GM03348 (cell line): ENCODE measurements around the gene FANCB.

Experiments
- DNase-seq: peaks from one replicate; pipeline ENCODE4 v3.0.0; 2012; ENCODE audit warnings: low spot score

FANCB gene

GRCh38 chrX:14872851-14873675 is at the start of gene FANCB, which contains the start of gene MOSPD2:
FANCB (minus strand) TSS chrX:14873069; CDS start chrX:14865510, 7,559 bp downstream.
MOSPD2 (plus strand) TSS chrX:14873421; CDS start chrX:14873529, 108 bp downstream.
- peak; percentile 94 for DNase-seq

- DNase-seq, result peak; percentile 64
Measured at GRCh38 chrX:14922437-14922836, 49.6 kb upstream of the FANCB start.

- peak; percentile 30 for DNase-seq
Measured at GRCh38 chrX:14920196-14920595, 47.3 kb upstream of the FANCB start.

GRCh38 chrX:14919407-14919806 is 46.5 kb upstream of the FANCB start:
- no peak for DNase-seq

GRCh38 chrX:14916017-14916674 is 43.3 kb upstream of the FANCB start:
- peak; percentile 7 for DNase-seq

GRCh38 chrX:14915596-14915995 is 42.7 kb upstream of the FANCB start:
- no peak for DNase-seq

- DNase-seq, result no peak
Measured at GRCh38 chrX:14913241-14913640, 40.4 kb upstream of the FANCB start.

- no peak for DNase-seq
Measured at GRCh38 chrX:14903891-14904290, 31.0 kb upstream of the FANCB start.

- DNase-seq, result no peak
Measured at GRCh38 chrX:14902537-14902936, 29.7 kb upstream of the FANCB start.

- peak; percentile 11 for DNase-seq
Measured at GRCh38 chrX:14899607-14900006, 26.7 kb upstream of the FANCB start.

GRCh38 chrX:14897042-14897441 is 24.2 kb upstream of the FANCB start:
- no peak for DNase-seq

- DNase-seq, result no peak
Measured at GRCh38 chrX:14896273-14896672, 23.4 kb upstream of the FANCB start.

- no peak for DNase-seq
Measured at GRCh38 chrX:14886252-14886651, 13.4 kb upstream of the FANCB start.

GRCh38 chrX:14884714-14885113 is 11.8 kb upstream of the FANCB start:
- DNase-seq, result no peak

GRCh38 chrX:14883826-14884225 is 11.0 kb upstream of the FANCB start:
- DNase-seq, result no peak

- DNase-seq, result no peak
Measured at GRCh38 chrX:14875624-14876023, 2.8 kb upstream of the FANCB start.

- no peak for DNase-seq
Measured at GRCh38 chrX:14873676-14874049, 794 bp upstream of the FANCB start.

- DNase-seq, result no peak
Measured at GRCh38 chrX:14872355-14872754, 514 bp downstream of the FANCB start.

- DNase-seq, result no peak
Measured at GRCh38 chrX:14871767-14872166, 1.1 kb downstream of the FANCB start.

GRCh38 chrX:14865201-14865600 is 7.7 kb downstream of the FANCB start:
- DNase-seq, result peak; percentile 18

- DNase-seq, result peak; percentile 5
Measured at GRCh38 chrX:14864631-14865030, 8.2 kb downstream of the FANCB start.

GRCh38 chrX:14851526-14851925 is 21.3 kb downstream of the FANCB start:
- no peak for DNase-seq

GRCh38 chrX:14843666-14844065 is 29.2 kb downstream of the FANCB start:
- DNase-seq, result no peak
